ENCODE data around the gene TXNDC2. TPM values are rescaled to one million over a fixed set of nuclear protein-coding genes. Genes with fewer than 3 reads are reported as not detected.

TXNDC2 gene
- not detected for total RNA-seq

DNA sequence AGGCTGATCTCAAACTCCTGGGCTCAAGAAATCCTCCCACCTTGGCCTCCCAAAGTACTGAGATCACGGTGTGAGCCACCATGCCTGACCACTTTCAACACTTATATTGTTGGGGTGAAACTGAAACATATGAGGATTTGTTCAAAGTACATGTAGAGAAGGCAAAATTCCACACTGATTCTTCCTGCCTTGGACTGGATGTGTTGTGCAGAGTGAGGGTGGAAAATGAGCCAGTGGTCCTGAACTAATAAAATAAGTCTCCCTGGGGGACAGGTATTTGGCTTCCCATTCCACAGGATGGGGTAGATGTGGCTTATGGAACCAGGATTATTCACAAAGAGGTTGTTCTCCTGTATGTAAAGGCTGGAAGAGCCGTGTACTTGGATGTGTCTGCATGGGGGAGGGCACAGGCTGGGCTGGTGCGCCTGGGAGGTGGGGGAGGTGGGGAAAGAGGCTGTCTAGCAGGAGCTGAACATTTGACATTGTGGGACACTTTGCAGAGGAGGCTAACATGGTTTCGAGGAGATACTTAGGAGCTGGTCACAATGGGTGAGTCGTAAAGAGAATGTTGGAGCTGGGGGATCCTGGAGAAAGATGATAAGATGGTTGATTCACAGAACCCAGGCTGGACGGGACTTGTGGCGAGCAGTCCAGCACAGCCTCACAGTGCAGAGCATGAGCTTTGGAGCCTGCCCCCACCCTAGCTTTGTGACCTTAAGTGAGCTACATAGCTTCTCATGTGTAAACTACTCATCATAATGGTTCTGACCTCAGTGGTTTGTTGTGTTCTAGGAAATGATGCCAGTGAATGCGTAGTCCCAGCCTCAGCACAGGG, at the start of gene TXNDC2:
Gene TXNDC2, plus strand, starts transcription at position 804 of the 835 bp plus-strand sequence. CDS start 708 bp downstream, outside the sequence.
- Histone ChIP-seq H3K27me3 (no peaks in the 10 kb centered on the region), H3K9me3 (no peaks in the 10 kb centered on the region), H3K4me3 (no peak within 1 kb of the TSS), H3K4me1 (no peaks in the 10 kb centered on the region), H3K36me3 (no peaks in the 10 kb centered on the region), H3K27ac (no peak within 1 kb of the TSS)
- intact Hi-C loops (cut with DNase I; ENCODE audit: low total_unique reads), result no loop called here
- DNase-seq (no peak), ATAC-seq (no peak)
- no peak for TF ChIP-seq POLR2A (IDR thresholded peaks at IDR 0.05)
- TF ChIP-seq, protein P1, sequence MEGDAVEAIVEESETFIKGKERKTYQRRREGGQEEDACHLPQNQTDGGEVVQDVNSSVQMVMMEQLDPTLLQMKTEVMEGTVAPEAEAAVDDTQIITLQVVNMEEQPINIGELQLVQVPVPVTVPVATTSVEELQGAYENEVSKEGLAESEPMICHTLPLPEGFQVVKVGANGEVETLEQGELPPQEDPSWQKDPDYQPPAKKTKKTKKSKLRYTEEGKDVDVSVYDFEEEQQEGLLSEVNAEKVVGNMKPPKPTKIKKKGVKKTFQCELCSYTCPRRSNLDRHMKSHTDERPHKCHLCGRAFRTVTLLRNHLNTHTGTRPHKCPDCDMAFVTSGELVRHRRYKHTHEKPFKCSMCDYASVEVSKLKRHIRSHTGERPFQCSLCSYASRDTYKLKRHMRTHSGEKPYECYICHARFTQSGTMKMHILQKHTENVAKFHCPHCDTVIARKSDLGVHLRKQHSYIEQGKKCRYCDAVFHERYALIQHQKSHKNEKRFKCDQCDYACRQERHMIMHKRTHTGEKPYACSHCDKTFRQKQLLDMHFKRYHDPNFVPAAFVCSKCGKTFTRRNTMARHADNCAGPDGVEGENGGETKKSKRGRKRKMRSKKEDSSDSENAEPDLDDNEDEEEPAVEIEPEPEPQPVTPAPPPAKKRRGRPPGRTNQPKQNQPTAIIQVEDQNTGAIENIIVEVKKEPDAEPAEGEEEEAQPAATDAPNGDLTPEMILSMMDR (IDR thresholded peaks at IDR 0.05 in 4 of 5, conservative IDR thresholded peaks at IDR 0.05 in 1 of 5), result no peak
- in situ Hi-C loops (cut with MboI; ENCODE audit: low sequenced_read_pairs in 4 of 4), result no loop called here

DNA sequence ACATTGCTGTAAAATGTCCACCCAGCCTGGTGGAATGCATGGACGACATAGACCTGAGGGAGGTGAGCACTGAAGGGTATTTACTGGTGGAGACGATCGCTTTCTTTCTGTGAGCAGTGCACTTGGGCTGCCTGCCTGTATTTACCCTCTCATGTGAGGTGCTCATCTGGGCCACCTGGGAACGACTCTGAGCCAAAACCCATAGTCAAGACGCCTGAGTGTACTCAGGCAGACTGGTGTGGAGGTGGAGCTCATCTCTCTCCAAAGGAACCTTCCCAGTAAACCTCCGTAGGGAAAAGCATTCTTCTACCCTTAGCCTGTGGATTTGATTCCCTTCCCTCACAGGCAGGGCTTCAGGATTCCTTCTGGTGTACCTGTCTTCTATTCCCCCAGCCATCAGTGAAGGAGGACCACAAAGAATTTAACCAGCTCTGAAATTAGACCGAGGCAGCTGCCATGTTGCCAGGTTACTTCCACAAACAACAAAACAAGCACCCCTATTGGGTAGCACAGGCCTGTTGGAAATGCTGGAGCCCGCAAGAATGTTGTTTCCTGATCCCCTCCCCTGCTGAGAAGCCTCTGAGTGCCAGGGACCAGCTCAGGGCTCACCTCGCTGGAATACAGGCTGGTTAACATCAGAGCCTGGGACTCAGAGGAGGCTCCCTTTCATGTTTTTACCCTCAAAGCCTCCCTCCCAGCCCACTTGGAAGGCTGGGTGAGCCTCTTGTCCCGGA, 47.5 kb upstream of the TXNDC2 start:
- no peak overlapping the region for H3K4me3 ChIP-seq
- H3K27ac ChIP-seq, result peak overlapping the region; percentile 0 to 65 (median 44)
- H3K9me3 ChIP-seq, result no peaks in the 10 kb centered on the region
- intact Hi-C loops (cut with DNase I; ENCODE audit: low total_unique reads), result no loop called here
- peaks cover 34 to 52% of the 10 kb centered on the region in 2 donors for H3K4me1 ChIP-seq
- no peak for TF ChIP-seq POLR2A (IDR thresholded peaks at IDR 0.05)
- TF ChIP-seq, protein P1 (IDR thresholded peaks at IDR 0.05 in 4 of 5, conservative IDR thresholded peaks at IDR 0.05 in 1 of 5), result no peak
- in situ Hi-C loops (cut with MboI; ENCODE audit: low sequenced_read_pairs in 4 of 4), result no loop called here
- H3K36me3 ChIP-seq, result no peaks in the 10 kb centered on the region
- ATAC-seq, result peak in 1 of 2 donors; percentile 43
- DNase-seq, result no peak
- H3K27me3 ChIP-seq, result no peaks in the 10 kb centered on the region

DNA sequence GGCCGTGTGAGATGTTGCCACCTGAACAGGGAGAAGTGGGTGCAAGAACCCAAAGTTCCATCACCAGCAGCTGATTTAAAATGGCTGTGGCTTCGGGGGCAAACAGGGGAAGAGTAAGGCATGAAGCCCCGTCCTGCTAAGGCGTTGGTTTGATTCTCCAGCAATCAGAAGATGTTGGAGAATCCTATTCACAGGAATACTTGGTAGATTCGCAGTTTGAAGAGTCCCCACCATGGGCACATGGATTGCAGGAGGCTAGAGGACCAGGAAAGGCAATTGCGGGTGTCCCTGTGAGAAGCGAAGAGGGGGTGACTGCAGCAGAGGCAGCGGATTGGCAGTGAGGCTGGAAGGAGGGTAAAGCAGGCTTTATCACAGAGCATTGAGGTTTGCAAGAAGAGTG, 46.6 kb upstream of the TXNDC2 start:
- no peak for ATAC-seq
- TF ChIP-seq POLR2A (IDR thresholded peaks at IDR 0.05), result no peak
- TF ChIP-seq, protein P1 (IDR thresholded peaks at IDR 0.05 in 4 of 5, conservative IDR thresholded peaks at IDR 0.05 in 1 of 5), result no peak
- in situ Hi-C loops (cut with MboI; ENCODE audit: low sequenced_read_pairs in 4 of 4), result no loop called here
- Histone ChIP-seq H3K36me3 (no peaks in the 10 kb centered on the region), H3K4me3 (no peak overlapping the region), H3K4me1 (peaks cover 34 to 52% of the 10 kb centered on the region in 2 donors), H3K27me3 (no peaks in the 10 kb centered on the region), H3K27ac (peak overlapping the region in 2 of 4 donors; percentile 53 to 65), H3K9me3 (no peaks in the 10 kb centered on the region)
- DNase-seq, result no peak
- intact Hi-C loops (cut with DNase I; ENCODE audit: low total_unique reads), result no loop called here

DNA sequence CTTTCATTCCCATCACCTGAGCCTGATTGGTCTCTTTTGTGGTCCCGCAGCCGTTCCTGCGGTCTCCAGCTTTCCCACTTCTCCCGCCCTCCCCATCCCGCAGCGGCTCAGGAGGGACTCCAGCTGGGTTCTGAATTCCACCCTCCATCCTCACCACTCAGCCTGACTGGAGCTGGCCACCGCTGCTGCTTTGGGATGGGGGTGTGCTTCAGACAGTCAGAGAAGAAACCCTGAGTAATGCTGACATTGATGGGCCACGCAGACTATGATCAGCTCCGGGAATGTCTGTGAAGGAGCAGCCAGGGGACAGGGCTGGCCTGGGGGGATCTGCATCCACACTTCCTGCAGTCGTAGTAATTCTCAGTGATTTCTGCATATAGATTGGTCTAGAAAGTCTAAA, 45.9 kb upstream of the TXNDC2 start:
- Histone ChIP-seq H3K36me3 (no peaks in the 10 kb centered on the region), H3K4me3 (no peak overlapping the region), H3K4me1 (peaks cover 32 to 51% of the 10 kb centered on the region in 2 donors), H3K27ac (no peak overlapping the region), H3K27me3 (no peaks in the 10 kb centered on the region), H3K9me3 (no peaks in the 10 kb centered on the region)
- DNase-seq (no peak), ATAC-seq (no peak)
- in situ Hi-C loops (cut with MboI; ENCODE audit: low sequenced_read_pairs in 4 of 4), result no loop called here
- TF ChIP-seq, protein P1 (IDR thresholded peaks at IDR 0.05 in 4 of 5, conservative IDR thresholded peaks at IDR 0.05 in 1 of 5), result no peak
- no peak for TF ChIP-seq POLR2A (IDR thresholded peaks at IDR 0.05)
- intact Hi-C loops (cut with DNase I; ENCODE audit: low total_unique reads), result no loop called here
